ENCODE results near the gene TSPAN9. TPM values are rescaled to one million over a fixed set of nuclear protein-coding genes. Genes with fewer than 3 reads are reported as not detected.

The TSPAN9 gene
- polyA plus RNA-seq, 2 of the 4 experiments (the other 2 are of a cell fraction): 12.4 to 16.1 TPM

GRCh38 chr12:3219233-3219632, 142.1 kb downstream of the TSPAN9 start:
- Histone ChIP-seq H3K4me1 (no peaks in the 10 kb centered on the region), H3K4me2 (no peak overlapping the region), H3K4me3 (no peak overlapping the region), H3K27ac (no peak overlapping the region), H3K9me3 (no peaks in the 10 kb centered on the region)
- CTCF ChIA-PET: interaction anchor here (0.6 to 9.5 kb wide), 5 partner anchors 11 to 146 kb away, joined by 3 to 61 read pairs (median 4); no protein-coding TSS in a partner anchor
- 89% methylated on average over 8 of the region's 8 CpGs for WGBS (ENCODE audit: missing lambda C conversion rate)
- POLR2A ChIA-PET: no interaction called here
- TF ChIP-seq FOSL2 (IDR thresholded peaks at IDR 0.05): no peak
- TF ChIP-seq FOSL2 (CRISPR knock-in tag; IDR thresholded peaks at IDR 0.05): no peak
- no peak for TF ChIP-seq HOXB13 (CRISPR knock-in tag; IDR thresholded peaks at IDR 0.05; ENCODE audit: low read depth)
- TF ChIP-seq MAZ (IDR thresholded peaks at IDR 0.05; ENCODE audit: borderline replicate concordance, low read depth, low read length): no peak
- TF ChIP-seq NPAS2 (CRISPR knock-in tag; IDR thresholded peaks at IDR 0.05; ENCODE audit: borderline replicate concordance): no peak
- no peak for TF ChIP-seq PBX3 (IDR thresholded peaks at IDR 0.05)
- no peak for TF ChIP-seq SREBF2 (IDR thresholded peaks at IDR 0.05)
- TF ChIP-seq USF2 (IDR thresholded peaks at IDR 0.05): no peak
- TF ChIP-seq NFE2L2 (conservative IDR thresholded peaks at IDR 0.05; ENCODE audit: low read length): no peak
- no peak for TF ChIP-seq EP300 (IDR thresholded peaks at IDR 0.05)
- no peak for TF ChIP-seq ESRRA (IDR thresholded peaks at IDR 0.05; ENCODE audit: borderline replicate concordance, low read length)
- no peak for TF ChIP-seq GATA3 (IDR thresholded peaks at IDR 0.05; ENCODE audit: borderline replicate concordance)
- TF ChIP-seq POLR2A (IDR thresholded peaks at IDR 0.05; ENCODE audit: low read length): no peak
- TF ChIP-seq RAD21 (conservative IDR thresholded peaks at IDR 0.05 in 1 of 2, IDR thresholded peaks at IDR 0.05 in 1 of 2): no peak
- no peak for DNase-seq (ENCODE audit: low read depth in 1 of 2, low spot score in 1 of 2)
- no peak for FAIRE-seq
- ATAC-seq: no peak

DNA sequence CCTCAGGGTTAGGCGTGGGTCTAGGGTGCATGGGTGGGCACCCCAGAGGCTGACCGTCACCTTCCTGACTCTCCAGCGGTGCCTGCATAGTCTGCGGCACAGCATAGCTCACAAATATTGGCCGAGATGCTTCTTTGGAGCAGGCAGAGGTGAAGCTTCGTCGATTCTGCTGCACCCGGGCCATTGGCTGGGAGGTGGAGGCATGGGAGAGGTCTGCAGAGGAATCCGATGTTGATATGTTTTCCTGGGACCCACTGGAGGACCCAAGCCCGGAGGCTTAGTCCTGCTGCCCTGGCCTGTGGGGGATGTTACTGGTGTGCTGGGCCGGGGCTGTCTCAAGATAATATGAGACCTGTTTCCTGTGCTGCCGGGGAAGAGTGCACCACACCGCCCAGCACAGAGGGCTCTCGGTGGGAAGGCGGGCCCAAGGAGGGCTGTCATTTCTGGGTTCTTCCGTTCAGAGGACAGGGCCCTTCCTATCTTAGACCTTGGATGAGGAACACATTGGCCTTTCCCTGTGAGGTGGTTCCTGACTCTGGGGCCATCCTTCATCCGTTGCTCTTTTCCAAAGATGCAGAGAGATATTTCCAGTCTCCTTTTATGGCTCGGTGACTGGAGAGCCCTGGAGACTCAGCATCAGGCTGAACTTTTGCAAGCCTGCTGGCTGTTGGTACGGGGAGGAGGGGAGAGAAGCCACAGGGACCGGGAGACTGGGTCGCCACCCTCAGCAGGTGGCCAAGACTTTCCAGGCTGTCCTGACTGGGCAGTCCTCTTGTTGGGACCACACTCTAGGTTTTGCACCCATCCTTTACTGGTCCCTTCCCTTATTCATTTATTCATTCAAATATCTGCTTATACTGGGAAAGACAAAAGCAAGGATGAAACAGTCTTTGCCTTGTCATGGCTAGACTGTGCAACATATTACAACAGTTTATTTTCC, 143.5 kb downstream of the TSPAN9 start:
- H3K27ac ChIP-seq: no peak overlapping the region
- TF ChIP-seq HMGXB4 (CRISPR knock-in tag; IDR thresholded peaks at IDR 0.05; ENCODE audit: borderline replicate concordance): no peak
- TF ChIP-seq E2F6 (IDR thresholded peaks at IDR 0.05; ENCODE audit: borderline replicate concordance, low read depth): no peak
- TF ChIP-seq FOSB (CRISPR knock-in tag; IDR thresholded peaks at IDR 0.05): no peak
- no peak for TF ChIP-seq RARB (CRISPR knock-in tag; IDR thresholded peaks at IDR 0.05)
- TF ChIP-seq BHLHE40 (IDR thresholded peaks at IDR 0.05; ENCODE audit: low read depth, low read length): no peak
- no peak for TF ChIP-seq RAD21 (conservative IDR thresholded peaks at IDR 0.05 in 1 of 2, IDR thresholded peaks at IDR 0.05 in 1 of 2)
- no peak for TF ChIP-seq HOXB13 (CRISPR knock-in tag; IDR thresholded peaks at IDR 0.05; ENCODE audit: low read depth)
- no peak for TF ChIP-seq MAFK (IDR thresholded peaks at IDR 0.05; ENCODE audit: partially characterized antibody)
- POLR2A ChIA-PET: no interaction called here
- ATAC-seq (no peak), DNase-seq (ENCODE audit: low read depth in 1 of 2, low spot score in 1 of 2) (no peak), FAIRE-seq (no peak)
- no peak overlapping the region for H3K4me3 ChIP-seq
- H3K9me3 ChIP-seq: no peaks in the 10 kb centered on the region
- CTCF ChIA-PET: interaction anchor here (0.6 to 1.3 kb wide), 2 partner anchors 148 to 235 kb away, joined by 3 read pairs; no protein-coding TSS in a partner anchor
- no peak overlapping the region for H3K4me2 ChIP-seq
- WGBS (ENCODE audit: missing lambda C conversion rate): 84% methylated on average over 21 of the region's 21 CpGs
- H3K4me1 ChIP-seq: no peaks in the 10 kb centered on the region
